Activated T-helper 17 cell treated with anti-CD3 and anti-CD28 coated beads, Interleukin-2, amount 50 U/mL, for 72 hours (primary cell): ENCODE data around the gene EEPD1. TPM values are rescaled to one million over a fixed set of nuclear protein-coding genes. Genes with fewer than 3 reads are reported as not detected.

Experiments used
- ATAC-seq: fragments of 150-1000 bp; cut with Tn5 transposase; replicated peaks from 2 replicates; pipeline ENCODE4 v1.10.0; 2021; ENCODE audit warnings: mild to moderate bottlenecking, moderate library complexity
- H3K27ac Mint-ChIP-seq: one replicate; pipeline ENCODE4 v1.8.0; 2022; ENCODE audit warnings: mixed read lengths
- H3K27me3 Mint-ChIP-seq: one replicate; pipeline ENCODE4 v1.8.0; 2022; ENCODE audit warnings: mixed read lengths
- H3K36me3 Mint-ChIP-seq: one replicate; pipeline ENCODE4 v1.8.0; 2022; ENCODE audit warnings: low read depth, mild to moderate bottlenecking, mixed read lengths
- H3K4me1 Mint-ChIP-seq: one replicate; pipeline ENCODE4 v1.8.0; 2022; ENCODE audit warnings: mixed read lengths
- H3K4me3 Mint-ChIP-seq: one replicate; pipeline ENCODE4 v1.8.0; 2022; ENCODE audit warnings: mild to moderate bottlenecking, mixed read lengths
- H3K9me3 Mint-ChIP-seq: one replicate; pipeline ENCODE4 v1.8.0; 2022; ENCODE audit warnings: mixed read lengths
- total RNA-seq, 2 donors: library from RNA; stranded (reverse); gene quantifications; one replicate each; pipeline ENCODE4 v1.2.3, GENCODE V29; 2022

Gene EEPD1
- total RNA-seq, 2 donors from 2014 or later: 0.95 to 5.1 TPM

- Mint-ChIP-seq H3K4me1 (peaks cover 19% of the 10 kb centered on the region), H3K4me3 (no peak overlapping the region), H3K27me3 (no peaks in the 10 kb centered on the region), H3K27ac (no peak overlapping the region), H3K9me3 (no peaks in the 10 kb centered on the region), H3K36me3 (no peaks in the 10 kb centered on the region)
- ATAC-seq: no peak
These were observed 5.2 kb downstream of the EEPD1 start for GRCh38 chr7:36158321-36158605.

- Mint-ChIP-seq H3K9me3 (no peaks in the 10 kb centered on the region), H3K36me3 (no peaks in the 10 kb centered on the region)
These were observed 6.6 kb downstream of the EEPD1 start for GRCh38 chr7:36159618-36160017.

DNA sequence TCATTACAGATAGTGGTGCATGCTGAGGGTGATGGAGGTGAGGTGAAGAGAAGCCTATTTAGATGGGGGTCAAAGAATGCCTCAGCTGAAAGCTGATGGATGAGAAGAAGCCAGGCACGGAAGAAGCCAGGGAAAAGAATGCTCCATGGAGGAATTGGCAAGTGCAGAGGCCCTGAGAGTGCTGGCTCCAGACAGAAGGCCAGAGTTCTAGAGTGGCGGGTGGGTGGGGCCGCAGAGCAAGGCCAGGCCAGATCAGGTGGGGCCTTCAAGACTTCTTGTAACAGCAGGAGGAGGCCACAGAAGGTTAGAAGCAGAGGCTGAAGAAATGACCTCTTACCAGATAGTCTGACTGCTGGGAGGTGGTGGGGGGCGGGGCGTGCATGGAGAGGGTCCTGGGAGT, 7.3 kb downstream of the EEPD1 start:
- H3K27ac Mint-ChIP-seq: no peak overlapping the region
- no peak for ATAC-seq
- peaks cover 16% of the 10 kb centered on the region for H3K4me1 Mint-ChIP-seq
- H3K36me3 Mint-ChIP-seq: no peaks in the 10 kb centered on the region
- no peak overlapping the region for H3K4me3 Mint-ChIP-seq
- H3K27me3 Mint-ChIP-seq: no peaks in the 10 kb centered on the region
- H3K9me3 Mint-ChIP-seq: no peaks in the 10 kb centered on the region

More at GRCh38 chr7:36159618-36160017, 6.6 kb downstream of the EEPD1 start:
- no peaks in the 10 kb centered on the region for H3K27me3 Mint-ChIP-seq
- H3K27ac Mint-ChIP-seq: no peak overlapping the region
- ATAC-seq: no peak
- peaks cover 19% of the 10 kb centered on the region for H3K4me1 Mint-ChIP-seq
- no peak overlapping the region for H3K4me3 Mint-ChIP-seq

DNA sequence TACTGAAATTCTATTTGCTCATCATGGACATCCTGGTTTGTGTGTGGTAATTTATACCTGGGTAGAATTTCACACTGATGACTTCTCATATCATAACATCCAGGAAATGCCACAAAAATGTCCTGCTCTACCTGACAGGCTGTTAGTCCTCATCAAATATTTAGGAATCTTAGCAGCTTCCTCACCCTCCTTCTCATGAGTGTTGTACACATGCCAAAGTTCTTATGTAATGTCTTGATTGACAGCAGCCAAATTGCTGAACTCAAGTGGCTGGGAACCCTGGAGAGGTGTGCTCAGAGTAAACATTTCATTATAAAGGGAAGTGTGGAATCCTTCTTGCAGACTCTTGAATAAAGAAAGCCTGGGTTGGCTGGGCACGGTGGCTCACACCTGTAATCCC, 8.9 kb downstream of the EEPD1 start:
- no peak for ATAC-seq
- Mint-ChIP-seq H3K27ac (no peak overlapping the region), H3K36me3 (no peaks in the 10 kb centered on the region), H3K4me3 (no peak overlapping the region), H3K4me1 (peaks cover 5% of the 10 kb centered on the region), H3K27me3 (no peaks in the 10 kb centered on the region), H3K9me3 (no peaks in the 10 kb centered on the region)

GRCh38 chr7:36165059-36165458, 12.0 kb downstream of the EEPD1 start:
- peaks cover 4% of the 10 kb centered on the region for H3K4me1 Mint-ChIP-seq
- H3K27me3 Mint-ChIP-seq: no peaks in the 10 kb centered on the region
- H3K36me3 Mint-ChIP-seq: no peaks in the 10 kb centered on the region
- no peak overlapping the region for H3K27ac Mint-ChIP-seq
- ATAC-seq: no peak
- no peak overlapping the region for H3K4me3 Mint-ChIP-seq
- H3K9me3 Mint-ChIP-seq: no peaks in the 10 kb centered on the region

GRCh38 chr7:36165802-36166201, 12.7 kb downstream of the EEPD1 start:
- H3K36me3 Mint-ChIP-seq: no peaks in the 10 kb centered on the region
- no peaks in the 10 kb centered on the region for H3K9me3 Mint-ChIP-seq
- H3K27ac Mint-ChIP-seq: no peak overlapping the region
- H3K4me1 Mint-ChIP-seq: no peaks in the 10 kb centered on the region
- no peak for ATAC-seq
- no peak overlapping the region for H3K4me3 Mint-ChIP-seq
- no peaks in the 10 kb centered on the region for H3K27me3 Mint-ChIP-seq

- no peak for ATAC-seq
- Mint-ChIP-seq H3K27ac (no peak overlapping the region), H3K4me1 (no peaks in the 10 kb centered on the region), H3K9me3 (no peaks in the 10 kb centered on the region), H3K27me3 (no peaks in the 10 kb centered on the region), H3K4me3 (no peak overlapping the region), H3K36me3 (no peaks in the 10 kb centered on the region)
These were observed 14.5 kb downstream of the EEPD1 start for GRCh38 chr7:36167403-36168050.

DNA sequence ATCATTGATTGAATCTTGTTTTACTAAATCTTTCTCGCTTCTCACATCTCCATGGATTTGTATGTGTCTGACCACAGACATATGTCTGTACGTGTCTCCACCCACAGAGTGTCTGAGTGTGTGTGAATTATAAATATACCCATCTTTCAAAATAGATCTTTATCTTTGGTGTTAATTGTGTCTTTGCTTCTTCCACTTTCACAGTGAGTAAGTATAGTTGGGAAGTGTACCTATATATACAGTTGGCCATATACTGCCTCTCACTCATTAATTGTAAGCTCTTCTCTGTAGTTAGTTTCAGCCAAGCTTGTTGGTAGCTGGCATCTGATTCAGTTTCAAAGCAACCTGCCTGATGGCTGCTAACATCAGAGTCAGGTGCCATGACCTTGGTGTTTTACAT, 18.4 kb downstream of the EEPD1 start:
- ATAC-seq: peak; percentile 85
- H3K27me3 Mint-ChIP-seq: no peaks in the 10 kb centered on the region
- no peaks in the 10 kb centered on the region for H3K36me3 Mint-ChIP-seq
- H3K4me3 Mint-ChIP-seq: no peak overlapping the region
- H3K4me1 Mint-ChIP-seq: peaks cover 5% of the 10 kb centered on the region
- H3K9me3 Mint-ChIP-seq: no peaks in the 10 kb centered on the region
- H3K27ac Mint-ChIP-seq: no peak overlapping the region

DNA sequence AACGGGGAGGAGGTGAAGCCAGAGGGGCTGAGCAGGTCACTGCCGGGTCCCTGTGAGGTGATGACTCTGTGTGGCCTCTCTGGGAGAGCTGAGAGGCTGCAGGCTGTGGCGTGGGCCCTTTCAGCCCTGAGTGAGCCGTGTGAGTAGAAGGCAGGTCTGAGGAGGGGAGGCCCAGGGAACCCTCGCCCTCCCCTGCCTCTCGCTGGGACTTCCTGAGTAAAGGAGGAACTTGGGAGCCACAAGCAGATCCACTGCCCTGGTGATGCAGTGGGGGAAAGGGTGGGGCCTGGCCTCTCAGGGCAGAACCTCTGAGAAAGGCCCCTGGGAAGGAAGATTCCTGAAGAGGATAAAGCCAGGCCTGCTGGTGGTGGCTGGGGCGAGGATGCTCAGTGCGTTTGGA, 22.8 kb downstream of the EEPD1 start:
- no peaks in the 10 kb centered on the region for H3K27me3 Mint-ChIP-seq
- H3K4me1 Mint-ChIP-seq: peaks cover 5% of the 10 kb centered on the region
- no peak overlapping the region for H3K27ac Mint-ChIP-seq
- H3K9me3 Mint-ChIP-seq: no peaks in the 10 kb centered on the region
- H3K36me3 Mint-ChIP-seq: no peaks in the 10 kb centered on the region
- H3K4me3 Mint-ChIP-seq: no peak overlapping the region
- no peak for ATAC-seq

DNA sequence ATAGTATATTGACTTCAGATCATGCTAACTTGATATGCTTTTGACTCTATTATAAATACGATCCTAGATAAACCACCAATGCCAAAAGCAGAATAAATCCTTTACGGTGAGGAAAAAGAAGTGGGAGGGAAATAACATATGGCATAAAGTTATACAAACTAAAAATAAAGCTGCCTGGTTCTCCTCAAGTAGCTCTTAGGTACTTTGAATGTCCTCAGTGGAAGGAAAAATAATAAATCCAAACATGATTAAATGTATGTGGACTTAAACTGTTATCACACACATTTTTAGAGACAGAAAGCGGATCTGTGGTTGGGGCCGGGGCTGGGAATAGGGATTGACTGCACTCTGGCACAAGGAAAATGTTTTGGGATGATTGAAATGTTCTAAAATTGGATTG, 23.6 kb downstream of the EEPD1 start:
- H3K9me3 Mint-ChIP-seq: no peaks in the 10 kb centered on the region
- H3K27ac Mint-ChIP-seq: no peak overlapping the region
- no peaks in the 10 kb centered on the region for H3K27me3 Mint-ChIP-seq
- no peak overlapping the region for H3K4me3 Mint-ChIP-seq
- ATAC-seq: no peak
- H3K36me3 Mint-ChIP-seq: no peaks in the 10 kb centered on the region
- peaks cover 5% of the 10 kb centered on the region for H3K4me1 Mint-ChIP-seq

GRCh38 chr7:36180121-36180520, 27.1 kb downstream of the EEPD1 start:
- H3K27me3 Mint-ChIP-seq: no peaks in the 10 kb centered on the region
- no peak for ATAC-seq
- H3K27ac Mint-ChIP-seq: no peak overlapping the region
- no peaks in the 10 kb centered on the region for H3K9me3 Mint-ChIP-seq
- no peaks in the 10 kb centered on the region for H3K36me3 Mint-ChIP-seq
- no peak overlapping the region for H3K4me3 Mint-ChIP-seq
- no peaks in the 10 kb centered on the region for H3K4me1 Mint-ChIP-seq

DNA sequence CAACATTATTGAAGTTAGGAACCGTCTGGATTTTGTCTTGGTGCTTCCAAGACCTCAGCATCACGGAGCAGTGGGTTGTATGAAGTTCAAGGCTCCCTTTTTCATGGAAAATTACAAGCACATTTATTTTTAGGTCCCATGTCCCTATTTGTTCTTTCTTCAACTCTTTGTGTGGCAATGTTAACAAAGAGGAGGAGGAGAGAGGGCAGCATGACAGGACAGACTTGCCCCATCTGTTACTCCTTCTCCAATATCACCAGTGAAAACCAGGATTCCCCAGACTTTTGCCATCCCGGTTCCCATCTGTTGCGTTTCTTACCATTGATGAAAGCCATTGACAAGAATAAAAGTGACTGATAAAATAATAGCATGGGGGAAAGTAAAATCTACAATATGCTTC, 28.6 kb downstream of the EEPD1 start:
- no peaks in the 10 kb centered on the region for H3K4me1 Mint-ChIP-seq
- no peak overlapping the region for H3K4me3 Mint-ChIP-seq
- no peak overlapping the region for H3K27ac Mint-ChIP-seq
- no peaks in the 10 kb centered on the region for H3K9me3 Mint-ChIP-seq
- no peak for ATAC-seq
- no peaks in the 10 kb centered on the region for H3K36me3 Mint-ChIP-seq
- H3K27me3 Mint-ChIP-seq: no peaks in the 10 kb centered on the region

DNA sequence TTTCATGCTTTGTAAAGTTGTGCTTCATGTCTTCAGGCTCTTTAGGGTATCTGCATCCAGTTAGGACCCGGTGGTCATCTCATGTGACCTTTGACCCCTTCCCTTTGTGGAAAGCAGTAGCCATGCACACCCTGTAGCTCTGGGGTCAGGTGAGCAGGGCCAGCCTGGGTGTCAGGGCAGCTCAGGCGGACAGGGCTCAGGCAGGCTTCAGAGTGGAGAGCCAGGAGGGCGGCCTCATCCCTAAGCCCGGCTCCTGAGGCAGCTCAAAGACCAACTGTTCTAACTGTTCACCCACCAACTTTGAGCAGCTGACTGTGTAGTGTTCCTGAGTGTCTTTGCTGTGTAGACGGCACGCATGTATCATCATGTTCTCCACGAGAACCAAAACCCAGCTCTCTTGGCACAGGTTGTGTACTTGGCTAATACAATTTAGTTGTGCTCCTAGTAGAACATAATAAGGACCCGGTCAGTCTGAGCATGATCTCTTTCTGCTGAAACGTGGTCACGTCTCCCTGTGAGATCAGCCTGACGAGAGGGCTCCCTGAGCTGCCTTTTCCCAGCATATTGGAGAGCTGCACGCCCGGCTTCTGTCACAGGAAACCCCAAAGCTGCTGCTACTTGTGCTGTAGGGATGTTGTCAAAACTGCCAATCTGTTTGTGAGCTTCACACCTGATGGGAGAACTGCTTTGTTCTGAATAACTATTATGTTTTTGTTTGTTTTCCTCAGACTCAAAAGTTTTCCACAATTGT, 30.0 kb downstream of the EEPD1 start:
- H3K9me3 Mint-ChIP-seq: no peaks in the 10 kb centered on the region
- H3K4me1 Mint-ChIP-seq: peaks cover 6% of the 10 kb centered on the region
- no peak for ATAC-seq
- H3K27ac Mint-ChIP-seq: no peak overlapping the region
- H3K27me3 Mint-ChIP-seq: no peaks in the 10 kb centered on the region
- no peak overlapping the region for H3K4me3 Mint-ChIP-seq
- no peaks in the 10 kb centered on the region for H3K36me3 Mint-ChIP-seq

- H3K4me1 Mint-ChIP-seq: peaks cover 9% of the 10 kb centered on the region
- H3K36me3 Mint-ChIP-seq: no peaks in the 10 kb centered on the region
- H3K27ac Mint-ChIP-seq: no peak overlapping the region
- no peaks in the 10 kb centered on the region for H3K27me3 Mint-ChIP-seq
- no peak for ATAC-seq
- H3K4me3 Mint-ChIP-seq: no peak overlapping the region
- H3K9me3 Mint-ChIP-seq: no peaks in the 10 kb centered on the region
These were observed 32.0 kb downstream of the EEPD1 start for GRCh38 chr7:36185092-36185491.

DNA sequence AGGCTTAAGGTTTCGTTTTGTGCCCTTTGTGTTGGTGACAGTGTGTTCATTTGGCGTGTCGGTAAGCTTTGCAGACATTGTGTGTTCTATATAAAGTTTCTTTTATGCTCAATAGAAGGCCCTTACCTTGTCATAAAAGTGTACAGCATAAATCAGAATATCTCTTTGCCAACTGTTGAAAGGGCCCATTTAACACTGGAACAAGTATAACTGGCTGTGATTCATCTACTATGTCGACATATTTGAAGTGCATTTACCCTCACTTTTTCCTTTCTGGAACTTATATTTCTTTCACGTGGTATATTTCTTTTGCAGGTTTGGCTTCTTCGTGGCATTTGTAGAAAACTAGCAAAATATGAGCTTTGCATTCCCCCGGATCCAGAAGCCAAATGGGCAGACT, 32.7 kb downstream of the EEPD1 start:
- Mint-ChIP-seq H3K27ac (no peak overlapping the region), H3K4me3 (no peak overlapping the region), H3K27me3 (no peaks in the 10 kb centered on the region), H3K4me1 (peaks cover 9% of the 10 kb centered on the region), H3K36me3 (no peaks in the 10 kb centered on the region), H3K9me3 (no peaks in the 10 kb centered on the region)
- no peak for ATAC-seq
